ENCODE data around the gene ITPR3. TPM values are rescaled to one million over a fixed set of nuclear protein-coding genes. Genes with fewer than 3 reads are reported as not detected.

The ITPR3 gene
- total and polyA plus RNA-seq, 2 donors: 8.2 to 11.0 TPM

- peak; percentile 63 for DNase-seq (ENCODE audit: extremely low spot score)
- no peak overlapping the region for H3K4me3 ChIP-seq (ENCODE audit: low read depth, low read length)
- 37% methylated on average over 11 of the region's 11 CpGs for WGBS
- no peaks in the 10 kb centered on the region for H3K36me3 ChIP-seq (ENCODE audit: insufficient read depth)
- no peaks in the 10 kb centered on the region for H3K4me1 ChIP-seq (ENCODE audit: insufficient read depth)
- H3K27ac ChIP-seq (ENCODE audit: low read depth): no peak overlapping the region
Observed at GRCh38 chr6:33744001-33744848, 123.1 kb downstream of the ITPR3 start.

GRCh38 chr6:33744895-33745546 lies 123.9 kb downstream of the ITPR3 start:
- no peak for DNase-seq (ENCODE audit: extremely low spot score)
- Histone ChIP-seq H3K4me1 (ENCODE audit: insufficient read depth) (no peaks in the 10 kb centered on the region), H3K36me3 (ENCODE audit: insufficient read depth) (no peaks in the 10 kb centered on the region), H3K27ac (ENCODE audit: low read depth) (no peak overlapping the region), H3K4me3 (ENCODE audit: low read depth, low read length) (no peak overlapping the region)
- WGBS: 61% methylated on average over 13 of the region's 13 CpGs

- no peaks in the 10 kb centered on the region for H3K36me3 ChIP-seq (ENCODE audit: insufficient read depth)
- no peaks in the 10 kb centered on the region for H3K4me1 ChIP-seq (ENCODE audit: insufficient read depth)
- DNase-seq (ENCODE audit: extremely low spot score): no peak
- 73% methylated on average over 7 of the region's 7 CpGs for WGBS
- no peak overlapping the region for H3K4me3 ChIP-seq (ENCODE audit: low read depth, low read length)
- no peak overlapping the region for H3K27ac ChIP-seq (ENCODE audit: low read depth)
Observed at GRCh38 chr6:33745548-33745947, 124.4 kb downstream of the ITPR3 start.

Small RNA genes lying within 50 kb of the gene (small RNA-seq; reads per million reads assigned to genes)
- gene MIR3934: not detected

Other genes with a start within 250 kb of the ITPR3 start
- 7.5 TPM for gene KIFC1, start 229.5 kb upstream of the ITPR3 start, total RNA-seq
- gene KIFC1, start 229.5 kb upstream of the ITPR3 start, polyA plus RNA-seq: 1.2 TPM
- 16.4 TPM for gene PHF1, start 210.3 kb upstream of the ITPR3 start, total RNA-seq
- gene PHF1, start 210.3 kb upstream of the ITPR3 start, polyA plus RNA-seq: 79.4 TPM
- gene CUTA, start 203.2 kb upstream of the ITPR3 start, total RNA-seq: 62.5 TPM
- 192 TPM for gene CUTA, start 203.2 kb upstream of the ITPR3 start, polyA plus RNA-seq
- 9.8 TPM for gene SYNGAP1, start 201.3 kb upstream of the ITPR3 start, total RNA-seq
- 19.6 TPM for gene SYNGAP1, start 201.3 kb upstream of the ITPR3 start, polyA plus RNA-seq
- 7.8 TPM for gene ZBTB9, start 166.7 kb upstream of the ITPR3 start, total RNA-seq
- 5.0 TPM for gene ZBTB9, start 166.7 kb upstream of the ITPR3 start, polyA plus RNA-seq
- 8.8 TPM for gene BAK1, start 41.0 kb upstream of the ITPR3 start, total RNA-seq
- 18.7 TPM for gene BAK1, start 41.0 kb upstream of the ITPR3 start, polyA plus RNA-seq
- 14.4 TPM for gene UQCC2, start 90.4 kb downstream of the ITPR3 start, total RNA-seq
- 43.7 TPM for gene UQCC2, start 90.4 kb downstream of the ITPR3 start, polyA plus RNA-seq
- 0.95 TPM for gene IP6K3, start 125.6 kb downstream of the ITPR3 start, total RNA-seq
- gene IP6K3, start 125.6 kb downstream of the ITPR3 start, polyA plus RNA-seq: 2.4 TPM
- 33.6 TPM for gene LEMD2, start 167.8 kb downstream of the ITPR3 start, total RNA-seq
- gene LEMD2, start 167.8 kb downstream of the ITPR3 start, polyA plus RNA-seq: 41.7 TPM
- gene MLN, start 182.7 kb downstream of the ITPR3 start, total RNA-seq: not detected
- not detected for gene MLN, start 182.7 kb downstream of the ITPR3 start, polyA plus RNA-seq